ENCODE results near the gene CRKL. TPM values are rescaled to one million over a fixed set of nuclear protein-coding genes. Genes with fewer than 3 reads are reported as not detected.
A peak's percentile ranks its signal among the peaks of the same experiment; 100 is the strongest.

The CRKL gene
- polyA plus RNA-seq, 2 of the 4 experiments (the other 2 are of a cell fraction) = 21.4 to 22.8 TPM

DNA sequence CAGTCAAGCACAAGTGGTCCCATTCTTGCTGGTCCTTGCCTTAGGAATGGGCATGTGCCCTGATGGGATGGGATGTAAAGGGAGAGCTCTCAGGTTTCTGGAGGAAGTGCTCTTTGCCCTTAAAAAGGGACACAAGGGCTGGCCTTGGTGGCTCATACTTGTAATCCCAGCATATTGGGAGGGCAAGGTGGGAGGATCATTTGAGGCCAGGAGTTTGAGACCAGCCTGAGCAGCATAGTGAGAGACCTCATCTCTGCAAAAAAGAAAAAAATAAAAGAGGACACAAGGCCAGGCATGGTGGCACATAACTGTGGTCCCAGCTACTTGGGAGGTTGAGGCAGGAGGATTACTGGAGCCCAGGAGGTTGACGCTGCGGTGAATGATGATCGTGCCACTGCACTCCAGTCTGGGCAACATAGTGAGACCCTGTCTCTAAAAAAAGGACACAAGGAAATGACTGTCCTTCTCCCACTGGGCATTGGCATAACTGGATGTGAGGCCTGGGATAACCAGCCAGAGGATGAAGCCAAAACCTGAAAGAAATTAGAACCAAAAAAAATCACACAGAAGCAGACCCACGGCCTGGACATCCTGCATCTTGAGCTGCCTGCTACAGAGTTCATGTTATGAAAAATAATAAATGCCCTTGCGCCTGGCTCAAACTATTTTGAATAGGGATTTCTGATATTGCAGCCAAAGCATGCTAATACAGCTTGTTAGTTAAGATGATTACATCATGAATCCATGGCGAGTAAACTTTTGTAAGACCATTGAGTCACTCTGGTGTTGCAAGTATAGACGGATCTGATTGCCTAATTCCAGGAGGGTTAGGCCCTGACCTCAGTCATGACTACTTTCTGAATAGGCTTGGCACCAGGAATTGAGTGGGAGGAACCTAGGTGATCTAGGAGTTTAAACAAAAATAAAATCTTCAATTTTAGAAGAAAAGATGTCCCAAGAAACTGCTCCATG, 12.9 kb upstream of the CRKL start:
- ChIA-PET POLR2A (interaction anchor here (0.6 to 0.7 kb wide), 2 partner anchors 9 to 19 kb away, joined by 3 read pairs; no protein-coding TSS in a partner anchor), CTCF (interaction anchor here (0.9 to 5.0 kb wide), 4 partner anchors 11 to 52 kb away, joined by 3 to 31 read pairs (median 16); partner anchors contain the start of gene CRKL)
- peak overlapping the region; percentile 35 for H3K4me2 ChIP-seq
- ATAC-seq (peak; percentile 82 to 99), FAIRE-seq (no peak), DNase-seq (ENCODE audit: low read depth in 1 of 2, low spot score in 1 of 2) (peak; percentile 48 to 82)
- H3K4me3 ChIP-seq = no peak overlapping the region
- peaks cover 23% of the 10 kb centered on the region for H3K4me1 ChIP-seq
- WGBS (ENCODE audit: missing lambda C conversion rate) = 58% methylated on average over 7 of the region's 7 CpGs
- TF ChIP-seq GATA3 (IDR thresholded peaks at IDR 0.05; ENCODE audit: borderline replicate concordance) (no peak), E2F6 (IDR thresholded peaks at IDR 0.05; ENCODE audit: borderline replicate concordance, low read depth) (no peak), FOSL2 (IDR thresholded peaks at IDR 0.05) (peak; percentile 70; the same call in 1 of the 2 replicates), FOSL2 (CRISPR knock-in tag; IDR thresholded peaks at IDR 0.05) (peak; percentile 90), NR3C1 (IDR thresholded peaks at IDR 0.05) (no peak), TP53 (CRISPR knock-in tag; IDR thresholded peaks at IDR 0.05) (no peak), ZSCAN20 (CRISPR knock-in tag; IDR thresholded peaks at IDR 0.05) (no peak), RNF2 (IDR thresholded peaks at IDR 0.05; ENCODE audit: borderline replicate concordance, low read depth) (no peak), FOXS1 (CRISPR knock-in tag; IDR thresholded peaks at IDR 0.05) (no peak), EP300 (IDR thresholded peaks at IDR 0.05) (peak in 1 of 2 experiments; percentile 26; a peak in 1 of 5 replicates), JUN (IDR thresholded peaks at IDR 0.05) (peak; percentile 46 to 54; a peak in 3 of 5 replicates), KDM1A (IDR thresholded peaks at IDR 0.05; ENCODE audit: low read depth) (no peak), HMGXB4 (CRISPR knock-in tag; IDR thresholded peaks at IDR 0.05; ENCODE audit: borderline replicate concordance) (no peak), REST (IDR thresholded peaks at IDR 0.05) (no peak), FOSB (CRISPR knock-in tag; IDR thresholded peaks at IDR 0.05) (no peak), KDM5A (IDR thresholded peaks at IDR 0.05) (no peak), JUNB (IDR thresholded peaks at IDR 0.05) (peak; percentile 72), CEBPB (IDR thresholded peaks at IDR 0.05) (peak; percentile 97 to 98), SMC3 (IDR thresholded peaks at IDR 0.05) (no peak), EHF (CRISPR knock-in tag; IDR thresholded peaks at IDR 0.05) (no peak), BCL3 (IDR thresholded peaks at IDR 0.05) (peak; percentile 35; the same call in 1 of the 3 replicates), MAFK (IDR thresholded peaks at IDR 0.05; ENCODE audit: partially characterized antibody) (no peak), HOXA7 (CRISPR knock-in tag; IDR thresholded peaks at IDR 0.05) (no peak), RARB (CRISPR knock-in tag; IDR thresholded peaks at IDR 0.05) (no peak)
- TF ChIP-seq, protein P1, sequence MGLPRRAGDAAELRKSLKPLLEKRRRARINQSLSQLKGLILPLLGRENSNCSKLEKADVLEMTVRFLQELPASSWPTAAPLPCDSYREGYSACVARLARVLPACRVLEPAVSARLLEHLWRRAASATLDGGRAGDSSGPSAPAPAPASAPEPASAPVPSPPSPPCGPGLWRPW (IDR thresholded peaks at IDR 0.05) = peak; percentile 98
- H3K9me3 ChIP-seq = no peaks in the 10 kb centered on the region
- peak overlapping the region; percentile 62 to 86 for H3K27ac ChIP-seq

Measured in A549 (cell line).